GM15510 (cell line): ENCODE results near the gene LDLRAD4.

ENCODE experiments used
- POLR2A ChIP-seq: IDR thresholded peaks from 3 replicates; pipeline ENCODE4 v1.6.1; 2011; ENCODE audit warnings: borderline replicate concordance; ENCODE audit not compliant: insufficient read length; ENCODE audit errors: extremely low read depth

LDLRAD4 gene

GRCh38 chr18:13317801-13318200, 99.2 kb downstream of the LDLRAD4 start:
- TF ChIP-seq POLR2A, result no peak

GRCh38 chr18:13318731-13319501, 100.4 kb downstream of the LDLRAD4 start:
- TF ChIP-seq POLR2A, result no peak

GRCh38 chr18:13319629-13320028, 101.1 kb downstream of the LDLRAD4 start:
- no peak for TF ChIP-seq POLR2A

- no peak for TF ChIP-seq POLR2A
Measured at GRCh38 chr18:13320096-13320495, 101.5 kb downstream of the LDLRAD4 start.

DNA sequence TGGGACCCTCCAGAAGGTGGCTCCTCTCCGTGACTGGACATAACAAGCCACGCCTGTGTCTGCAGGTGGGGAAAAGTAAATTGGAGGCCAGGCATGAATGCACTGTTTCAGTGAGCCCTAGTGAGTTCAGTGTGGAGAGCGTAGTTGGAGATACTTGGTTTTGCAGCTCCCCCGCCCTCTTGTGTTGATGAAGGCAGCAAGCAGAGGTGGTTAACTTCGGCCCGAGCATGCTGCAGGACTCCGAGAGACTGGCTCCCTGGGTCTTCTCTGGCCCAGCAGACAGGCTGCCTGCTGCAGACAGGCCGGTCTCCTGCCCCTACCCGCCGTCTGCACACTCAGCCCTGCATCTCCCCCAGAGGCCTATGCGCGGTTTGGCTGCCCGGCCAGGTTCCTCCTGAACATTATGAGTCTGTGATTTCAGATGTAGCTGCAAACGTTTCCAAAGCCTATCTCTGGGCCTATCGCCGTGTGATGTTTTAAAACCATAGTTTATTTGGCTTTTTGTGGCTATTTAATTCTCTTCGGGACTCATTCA, 102.4 kb downstream of the LDLRAD4 start:
- no peak for TF ChIP-seq POLR2A

- no peak for TF ChIP-seq POLR2A
Measured at GRCh38 chr18:13321923-13322322, 103.4 kb downstream of the LDLRAD4 start.

- TF ChIP-seq POLR2A, result no peak
Measured at GRCh38 chr18:13323186-13323585, 104.6 kb downstream of the LDLRAD4 start.

- TF ChIP-seq POLR2A, result no peak
Measured at GRCh38 chr18:13324880-13325279, 106.3 kb downstream of the LDLRAD4 start.

- TF ChIP-seq POLR2A, result no peak
Measured at GRCh38 chr18:13328213-13328612, 109.7 kb downstream of the LDLRAD4 start.

DNA sequence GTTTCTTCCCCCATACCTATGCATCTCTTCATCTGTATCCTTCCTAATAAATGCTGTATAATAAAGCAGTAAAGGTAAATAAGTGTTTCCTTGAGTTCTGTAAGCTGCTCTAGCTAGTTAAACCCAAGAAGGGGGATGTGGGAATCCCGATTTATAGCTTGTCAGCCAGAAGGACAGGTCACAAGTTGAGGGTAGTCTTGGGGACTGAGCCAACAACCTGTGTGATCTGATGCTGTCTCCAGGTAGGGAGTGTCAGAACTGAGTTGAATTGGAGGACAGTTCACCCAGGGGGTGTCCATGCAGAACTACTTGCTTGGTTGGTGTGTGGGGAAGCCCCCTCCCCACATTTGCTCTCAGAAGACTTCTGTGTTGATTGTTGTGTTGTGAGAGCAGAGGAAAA, 112.4 kb downstream of the LDLRAD4 start:
- no peak for TF ChIP-seq POLR2A

GRCh38 chr18:13331846-13332245, 113.3 kb downstream of the LDLRAD4 start:
- TF ChIP-seq POLR2A, result no peak

DNA sequence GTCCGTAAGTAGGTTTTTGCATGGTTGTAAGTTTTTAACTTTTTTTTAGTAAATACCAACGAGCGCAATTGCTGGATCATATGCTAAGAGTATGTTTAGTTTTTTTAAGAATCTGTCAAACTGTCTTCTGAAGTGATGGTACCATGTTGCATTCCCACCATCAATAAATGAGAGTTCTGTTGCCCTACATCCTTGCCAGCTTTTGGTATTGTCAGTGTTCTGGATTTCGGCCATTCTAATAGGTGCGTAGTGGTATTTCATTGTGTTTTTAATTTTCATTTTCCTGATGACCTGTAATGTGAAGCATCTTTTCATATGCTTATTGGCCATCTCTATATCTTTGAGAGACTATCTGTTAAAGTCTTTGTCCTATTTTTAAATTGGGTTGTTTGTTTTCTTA, 114.3 kb downstream of the LDLRAD4 start:
- TF ChIP-seq POLR2A, result no peak

- TF ChIP-seq POLR2A, result no peak
Measured at GRCh38 chr18:13335903-13336302, 117.3 kb downstream of the LDLRAD4 start.

GRCh38 chr18:13336841-13337240, 118.3 kb downstream of the LDLRAD4 start:
- TF ChIP-seq POLR2A, result no peak

DNA sequence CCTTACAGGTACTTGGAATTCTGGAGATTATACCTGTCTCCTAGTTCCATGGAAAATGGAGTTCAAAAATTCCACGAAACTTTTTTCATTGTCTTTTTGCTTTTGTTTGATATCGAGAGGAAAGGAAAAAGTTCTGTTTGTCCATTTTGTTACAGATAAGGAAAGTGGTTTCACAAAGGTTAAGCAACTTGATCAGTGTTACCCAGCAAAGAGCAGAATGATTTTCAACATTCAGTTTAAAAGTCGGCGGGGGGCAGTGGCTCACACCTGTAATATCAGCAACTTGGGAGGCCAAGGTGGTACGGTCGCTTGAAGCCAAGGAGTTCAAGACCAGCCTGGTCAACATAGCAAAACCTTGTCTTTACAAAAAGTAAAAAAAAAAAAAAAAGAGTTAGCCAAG, 118.8 kb downstream of the LDLRAD4 start:
- TF ChIP-seq POLR2A, result no peak

- no peak for TF ChIP-seq POLR2A
Measured at GRCh38 chr18:13338318-13338717, 119.8 kb downstream of the LDLRAD4 start.

DNA sequence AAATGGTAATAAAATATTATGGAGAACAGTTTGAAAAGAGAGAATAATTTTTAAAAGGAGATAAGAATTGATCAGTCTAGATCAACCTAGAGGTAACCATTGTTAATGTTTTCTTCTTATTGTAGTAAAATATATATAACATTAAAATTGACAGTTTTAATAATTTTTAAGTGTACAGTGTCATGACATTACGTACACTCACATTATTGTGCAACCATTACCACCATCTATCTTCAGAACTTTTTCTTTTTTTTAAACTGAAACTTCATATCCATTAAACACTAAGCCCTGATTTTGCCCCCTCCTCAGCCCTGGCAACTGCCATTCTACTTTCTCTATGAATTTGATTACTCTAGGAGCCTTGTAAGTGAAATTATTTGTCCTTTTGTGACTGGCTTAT, 121.1 kb downstream of the LDLRAD4 start:
- TF ChIP-seq POLR2A, result no peak

DNA sequence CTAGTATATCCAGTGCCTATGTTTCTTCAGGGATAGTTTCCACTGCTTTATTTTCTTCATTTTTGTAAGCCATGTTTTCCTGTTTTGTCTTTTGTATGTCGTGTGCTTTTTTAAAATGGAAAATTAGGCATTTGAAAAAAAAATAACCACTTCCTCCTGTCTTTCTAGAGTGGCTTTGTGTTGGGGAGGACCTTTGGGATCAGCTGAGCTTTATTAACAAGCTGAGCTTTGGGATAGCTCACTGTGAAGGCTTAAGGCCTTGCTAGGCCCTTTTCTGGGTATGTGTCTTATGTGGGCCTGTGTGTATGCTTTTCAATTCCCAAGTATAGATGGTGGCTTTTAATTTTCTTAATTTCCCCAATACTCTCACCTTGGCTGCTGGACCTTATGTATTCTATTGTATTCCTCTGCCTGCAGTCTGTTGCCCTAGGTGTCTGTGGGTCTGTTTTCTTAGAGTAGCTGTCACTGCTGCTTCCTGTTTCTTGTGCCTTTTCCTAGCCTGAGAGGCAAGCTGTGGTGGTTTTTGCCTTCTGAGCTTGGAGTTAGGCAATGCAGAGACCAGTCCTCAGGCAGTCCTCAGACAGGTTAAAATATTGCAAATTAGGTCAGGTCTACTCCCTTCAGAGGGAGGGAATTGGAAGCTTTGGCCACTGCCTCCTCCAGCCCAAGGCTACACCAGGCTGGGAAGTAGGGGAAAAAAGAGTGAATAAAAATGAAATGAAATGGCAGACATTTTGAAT, 134.7 kb downstream of the LDLRAD4 start:
- TF ChIP-seq POLR2A, result no peak
